Stimulated activated CD8-positive, alpha-beta memory T cell treated with anti-CD3 and anti-CD28 coated beads, Interleukin-7, amount 100 ng/mL, for 1 hour (primary cell): ENCODE measurements around the gene NHEJ1.

ENCODE experiments used
- DNase-seq, 2 donors: peaks; one replicate each; pipeline ENCODE4 v3.0.0-alpha.2; 2020; ENCODE audit warnings: low read depth in 2 of 2

The NHEJ1 gene

GRCh38 chr2:219167997-219168396 is 7.4 kb upstream of the NHEJ1 start:
- no peak for DNase-seq

- DNase-seq, result no peak
Measured at GRCh38 chr2:219165058-219165911, 4.7 kb upstream of the NHEJ1 start.

GRCh38 chr2:219163156-219163555 is 2.5 kb upstream of the NHEJ1 start:
- no peak for DNase-seq

GRCh38 chr2:219161097-219161496 is 482 bp upstream of the NHEJ1 start:
- DNase-seq, result no peak

GRCh38 chr2:219159771-219160185 is 837 bp downstream of the NHEJ1 start:
- DNase-seq, result no peak

GRCh38 chr2:219158586-219158985 is 2.0 kb downstream of the NHEJ1 start:
- no peak for DNase-seq

GRCh38 chr2:219158025-219158424 is 2.6 kb downstream of the NHEJ1 start:
- DNase-seq, result no peak

GRCh38 chr2:219157396-219157795 is 3.2 kb downstream of the NHEJ1 start:
- DNase-seq, result no peak

GRCh38 chr2:219155054-219155644 is 5.5 kb downstream of the NHEJ1 start:
- no peak for DNase-seq

GRCh38 chr2:219149667-219150066 is 10.9 kb downstream of the NHEJ1 start:
- no peak for DNase-seq

GRCh38 chr2:219142329-219142728 is 18.3 kb downstream of the NHEJ1 start:
- DNase-seq, result no peak

- no peak for DNase-seq
Measured at GRCh38 chr2:219140722-219141121, 19.9 kb downstream of the NHEJ1 start.

- no peak for DNase-seq
Measured at GRCh38 chr2:219133976-219134375, 26.6 kb downstream of the NHEJ1 start.

GRCh38 chr2:219131744-219132143 is 28.9 kb downstream of the NHEJ1 start:
- no peak for DNase-seq

GRCh38 chr2:219131327-219131726 is 29.3 kb downstream of the NHEJ1 start:
- no peak for DNase-seq

- DNase-seq, result no peak
Measured at GRCh38 chr2:219129589-219129988, 31.0 kb downstream of the NHEJ1 start.

GRCh38 chr2:219128396-219128795 is 32.2 kb downstream of the NHEJ1 start:
- DNase-seq, result no peak

- no peak for DNase-seq
Measured at GRCh38 chr2:219127037-219127635, 33.5 kb downstream of the NHEJ1 start.

- no peak for DNase-seq
Measured at GRCh38 chr2:219126555-219126954, 34.1 kb downstream of the NHEJ1 start.

GRCh38 chr2:219125886-219126270 is 34.7 kb downstream of the NHEJ1 start:
- no peak for DNase-seq

GRCh38 chr2:219125225-219125885 is 35.3 kb downstream of the NHEJ1 start:
- DNase-seq, result no peak

- no peak for DNase-seq
Measured at GRCh38 chr2:219124381-219125110, 36.1 kb downstream of the NHEJ1 start.
